ENCODE results near the gene GM2A.

DNA sequence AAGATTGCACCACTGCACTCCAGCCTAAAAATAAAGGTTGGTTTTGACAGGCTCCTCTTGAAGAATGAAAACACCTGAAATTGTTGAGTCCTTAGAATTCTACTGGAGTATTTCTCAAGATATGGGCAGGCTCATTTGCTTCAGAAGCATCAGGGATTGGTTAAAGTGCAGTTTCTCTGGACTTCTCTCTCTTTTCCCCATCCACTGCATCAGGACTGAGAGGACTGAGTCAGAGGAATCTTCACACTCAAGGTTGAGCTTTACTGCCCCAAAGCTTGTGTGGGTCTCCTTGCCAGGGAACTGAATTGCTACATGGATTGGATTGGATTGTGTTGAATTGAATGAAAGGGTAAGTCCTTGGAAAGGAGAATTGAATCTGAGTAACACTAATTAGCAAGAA is 21.6 kb upstream of the GM2A start:
- TF ChIP-seq, protein P1, sequence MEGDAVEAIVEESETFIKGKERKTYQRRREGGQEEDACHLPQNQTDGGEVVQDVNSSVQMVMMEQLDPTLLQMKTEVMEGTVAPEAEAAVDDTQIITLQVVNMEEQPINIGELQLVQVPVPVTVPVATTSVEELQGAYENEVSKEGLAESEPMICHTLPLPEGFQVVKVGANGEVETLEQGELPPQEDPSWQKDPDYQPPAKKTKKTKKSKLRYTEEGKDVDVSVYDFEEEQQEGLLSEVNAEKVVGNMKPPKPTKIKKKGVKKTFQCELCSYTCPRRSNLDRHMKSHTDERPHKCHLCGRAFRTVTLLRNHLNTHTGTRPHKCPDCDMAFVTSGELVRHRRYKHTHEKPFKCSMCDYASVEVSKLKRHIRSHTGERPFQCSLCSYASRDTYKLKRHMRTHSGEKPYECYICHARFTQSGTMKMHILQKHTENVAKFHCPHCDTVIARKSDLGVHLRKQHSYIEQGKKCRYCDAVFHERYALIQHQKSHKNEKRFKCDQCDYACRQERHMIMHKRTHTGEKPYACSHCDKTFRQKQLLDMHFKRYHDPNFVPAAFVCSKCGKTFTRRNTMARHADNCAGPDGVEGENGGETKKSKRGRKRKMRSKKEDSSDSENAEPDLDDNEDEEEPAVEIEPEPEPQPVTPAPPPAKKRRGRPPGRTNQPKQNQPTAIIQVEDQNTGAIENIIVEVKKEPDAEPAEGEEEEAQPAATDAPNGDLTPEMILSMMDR (IDR thresholded peaks at IDR 0.05; ENCODE audit: insufficient read depth, low read length, poor library complexity, severe bottlenecking) = no peak
- no peak for TF ChIP-seq EZH2phosphoT487 (conservative IDR thresholded peaks at IDR 0.05; ENCODE audit: low read length)
